HFF-Myc (cell line): ENCODE measurements around the gene ETS2.

ENCODE experiments used
- DNase-seq: peaks from one replicate; pipeline ENCODE4 v3.0.0-alpha.2; 2011; ENCODE audit warnings: low read depth; ENCODE audit errors: extremely low read depth
- H3K4me3 ChIP-seq: replicated peaks from 2 replicates; pipeline ENCODE4 v1.5.1; 2011; ENCODE audit warnings: low read depth, mild to moderate bottlenecking, control low read depth, low read length
- TF ChIP-seq, protein P1 (sequence below): IDR thresholded peaks from 2 replicates; pipeline ENCODE4 v1.5.1; 2012; ENCODE audit warnings: mild to moderate bottlenecking, low read depth, low read length, control low read depth; ENCODE audit errors: missing control alignments

Gene ETS2

DNA sequence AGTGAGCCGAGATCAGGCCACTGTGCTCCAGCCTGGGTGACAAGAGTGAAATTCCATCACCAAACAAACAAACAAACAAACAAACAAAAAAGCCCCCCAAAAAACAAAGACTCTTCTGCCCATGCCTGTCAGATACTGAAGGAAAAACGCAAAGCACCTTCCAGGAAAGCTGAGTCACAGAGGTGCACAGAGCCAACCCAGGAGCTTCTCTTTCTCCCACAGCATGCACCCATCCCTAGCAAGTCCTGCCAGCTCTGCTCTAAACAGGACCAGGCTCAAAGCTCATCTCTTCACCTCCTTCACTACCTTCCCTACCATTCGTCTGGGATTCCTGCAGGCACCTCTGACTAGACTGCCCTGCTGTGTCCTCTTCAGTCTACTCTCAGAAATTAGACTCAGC, 46.5 kb downstream of the ETS2 start:
- no peak for DNase-seq
- TF ChIP-seq, protein P1, sequence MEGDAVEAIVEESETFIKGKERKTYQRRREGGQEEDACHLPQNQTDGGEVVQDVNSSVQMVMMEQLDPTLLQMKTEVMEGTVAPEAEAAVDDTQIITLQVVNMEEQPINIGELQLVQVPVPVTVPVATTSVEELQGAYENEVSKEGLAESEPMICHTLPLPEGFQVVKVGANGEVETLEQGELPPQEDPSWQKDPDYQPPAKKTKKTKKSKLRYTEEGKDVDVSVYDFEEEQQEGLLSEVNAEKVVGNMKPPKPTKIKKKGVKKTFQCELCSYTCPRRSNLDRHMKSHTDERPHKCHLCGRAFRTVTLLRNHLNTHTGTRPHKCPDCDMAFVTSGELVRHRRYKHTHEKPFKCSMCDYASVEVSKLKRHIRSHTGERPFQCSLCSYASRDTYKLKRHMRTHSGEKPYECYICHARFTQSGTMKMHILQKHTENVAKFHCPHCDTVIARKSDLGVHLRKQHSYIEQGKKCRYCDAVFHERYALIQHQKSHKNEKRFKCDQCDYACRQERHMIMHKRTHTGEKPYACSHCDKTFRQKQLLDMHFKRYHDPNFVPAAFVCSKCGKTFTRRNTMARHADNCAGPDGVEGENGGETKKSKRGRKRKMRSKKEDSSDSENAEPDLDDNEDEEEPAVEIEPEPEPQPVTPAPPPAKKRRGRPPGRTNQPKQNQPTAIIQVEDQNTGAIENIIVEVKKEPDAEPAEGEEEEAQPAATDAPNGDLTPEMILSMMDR: no peak
- H3K4me3 ChIP-seq: no peak overlapping the region

- DNase-seq: no peak
- TF ChIP-seq, protein P1: no peak
- no peak overlapping the region for H3K4me3 ChIP-seq
Observed at GRCh38 chr21:38852708-38853107, 47.0 kb downstream of the ETS2 start.

DNA sequence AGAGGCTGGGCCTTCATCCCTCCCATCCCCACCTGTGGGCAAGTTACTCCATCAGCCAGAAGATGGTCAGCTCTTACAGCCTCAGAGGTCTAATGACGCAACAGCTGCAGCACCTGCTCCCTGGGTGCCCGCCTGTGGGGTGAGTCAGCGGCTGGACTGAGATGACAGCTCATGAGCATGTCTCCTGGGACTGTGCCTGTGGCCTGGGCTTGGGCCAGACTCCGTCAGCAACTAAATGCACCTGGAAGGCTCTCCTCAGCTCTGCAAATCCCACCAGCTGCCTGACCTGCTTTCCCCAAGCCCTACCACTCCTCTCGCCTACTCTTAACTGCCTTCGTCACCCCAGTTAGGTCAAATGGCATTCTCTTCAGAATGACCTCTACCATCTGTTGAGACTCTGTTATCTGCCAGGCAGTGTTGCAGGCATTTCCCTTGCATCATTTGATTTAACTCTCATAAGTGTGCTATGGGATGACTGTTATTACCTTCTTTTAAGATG, 47.7 kb downstream of the ETS2 start:
- no peak overlapping the region for H3K4me3 ChIP-seq
- no peak for DNase-seq
- TF ChIP-seq, protein P1: no peak

DNA sequence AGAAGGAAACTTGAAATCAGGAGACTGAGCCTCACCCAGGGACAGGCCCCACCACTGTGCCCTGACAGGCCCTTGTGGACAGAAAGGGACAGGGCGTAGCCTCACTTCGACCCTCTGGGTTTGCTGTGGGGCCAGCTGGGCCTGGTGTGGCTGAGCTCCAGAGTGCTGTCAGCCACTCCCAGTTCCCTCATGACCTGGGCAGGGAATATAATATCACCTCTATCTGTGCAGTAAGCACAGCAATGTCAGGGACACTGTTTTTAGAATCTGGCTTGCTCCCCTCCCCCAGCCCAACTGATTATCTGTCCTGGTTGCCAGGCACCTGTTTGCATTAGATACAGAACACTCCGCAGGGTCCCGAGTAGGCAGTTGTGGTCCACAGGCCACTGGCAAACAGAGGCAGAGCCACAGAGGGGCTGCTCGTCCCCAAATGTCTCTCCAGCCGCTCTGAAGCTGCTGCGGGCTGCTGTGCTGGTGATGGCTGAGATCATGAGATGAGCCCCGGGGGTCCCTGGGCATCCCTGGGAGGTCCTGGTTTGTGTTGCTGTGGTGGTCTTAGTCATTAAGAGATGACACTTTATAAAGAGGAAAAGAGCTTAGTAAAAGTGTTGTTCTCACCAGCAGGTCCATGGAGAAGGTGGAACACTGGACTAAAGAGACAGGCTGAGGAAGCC, 51.6 kb downstream of the ETS2 start:
- TF ChIP-seq, protein P1: no peak
- DNase-seq: no peak

GRCh38 chr21:38858026-38858811, 52.5 kb downstream of the ETS2 start:
- TF ChIP-seq, protein P1: no peak
- no peak for DNase-seq
- H3K4me3 ChIP-seq: no peak overlapping the region

More for the DNA sequence above, 51.6 kb downstream of the ETS2 start:
- no peak overlapping the region for H3K4me3 ChIP-seq

GRCh38 chr21:38858812-38859205, 53.1 kb downstream of the ETS2 start:
- no peak overlapping the region for H3K4me3 ChIP-seq
- TF ChIP-seq, protein P1: no peak
- DNase-seq: no peak
